ENCODE data around the gene CFAP251.
A peak's percentile ranks its signal among the peaks of the same experiment; 100 is the strongest.

CFAP251 gene

DNA sequence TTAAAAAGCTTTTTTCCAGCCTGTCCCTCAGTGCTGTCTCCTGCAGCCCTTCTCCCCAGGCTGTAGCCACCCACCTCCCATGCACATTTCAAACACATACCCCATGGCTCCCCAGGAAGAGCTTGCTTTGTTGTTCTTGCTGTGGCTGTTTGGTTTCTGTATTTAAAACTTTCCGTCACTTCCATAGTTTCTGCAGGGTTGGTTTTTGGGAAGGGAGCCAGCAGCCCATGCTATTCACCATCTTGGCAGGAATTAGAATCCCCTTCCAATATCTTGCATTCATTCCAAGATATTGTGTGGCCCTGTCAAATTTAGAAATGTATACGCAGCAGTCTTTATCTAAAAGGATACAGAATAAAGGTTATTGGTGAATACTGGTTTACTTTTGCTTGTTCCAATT, 29.6 kb downstream of the CFAP251 start:
- no peak for DNase-seq

DNA sequence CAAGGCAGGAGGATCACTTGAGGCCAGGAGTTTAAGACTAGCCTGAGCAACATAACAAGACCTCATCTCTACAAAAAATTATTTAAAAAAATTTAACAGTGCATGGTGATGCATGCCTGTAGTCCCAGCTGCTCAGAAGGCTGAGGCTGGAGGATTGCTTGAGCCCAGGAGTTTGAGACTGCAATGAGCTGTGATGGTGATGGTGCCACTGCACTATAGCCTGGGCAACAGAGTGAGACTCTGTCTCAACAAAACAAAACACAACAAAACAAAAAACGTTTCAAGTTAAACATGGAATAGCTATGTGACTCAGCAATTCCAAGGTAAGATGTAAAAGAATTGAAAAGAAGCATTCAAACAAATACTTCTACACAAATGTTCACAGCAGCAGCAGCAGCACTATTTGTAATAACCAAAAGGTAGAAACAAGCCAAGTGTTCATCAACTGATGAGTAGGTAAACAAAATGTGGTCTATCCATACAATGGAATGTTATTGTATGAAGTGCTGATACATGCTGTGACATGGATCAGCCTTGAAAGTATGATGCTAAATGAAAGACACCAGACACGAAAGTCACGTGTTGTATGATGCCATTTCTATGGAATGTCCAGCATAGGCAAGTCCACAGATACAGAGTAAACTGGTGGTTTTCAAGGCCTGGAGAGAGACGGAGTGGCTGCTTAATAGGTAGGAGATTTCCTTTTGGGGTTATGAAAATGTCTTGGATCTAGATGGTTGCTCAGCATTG, 31.4 kb downstream of the CFAP251 start:
- no peak for DNase-seq

DNA sequence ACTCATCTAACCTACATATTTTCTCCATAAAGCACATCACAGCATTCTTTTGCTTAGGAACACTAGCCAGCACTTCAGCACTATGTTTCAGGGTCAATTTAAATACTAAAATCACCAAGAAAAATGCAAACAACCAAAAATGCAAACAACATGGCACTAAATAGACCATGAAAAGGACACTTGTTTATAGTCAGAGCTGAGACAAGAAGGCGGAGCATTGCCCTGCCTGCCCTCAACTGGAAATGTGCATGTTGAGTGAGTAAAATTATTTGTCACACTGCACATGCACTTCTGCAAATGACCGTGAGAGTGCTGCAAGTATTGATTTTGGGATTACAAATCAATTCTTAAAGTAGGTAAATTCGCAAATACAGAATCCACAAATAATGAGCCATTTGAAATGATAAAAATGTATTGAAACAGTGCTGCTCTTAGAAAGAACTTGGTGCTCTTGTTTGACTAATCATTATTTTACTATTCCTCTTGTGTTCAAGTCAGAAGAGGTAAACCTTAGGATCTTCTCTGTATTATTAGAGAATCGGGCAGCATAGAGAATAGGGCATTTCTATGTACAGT, 34.8 kb downstream of the CFAP251 start:
- no peak for DNase-seq

DNA sequence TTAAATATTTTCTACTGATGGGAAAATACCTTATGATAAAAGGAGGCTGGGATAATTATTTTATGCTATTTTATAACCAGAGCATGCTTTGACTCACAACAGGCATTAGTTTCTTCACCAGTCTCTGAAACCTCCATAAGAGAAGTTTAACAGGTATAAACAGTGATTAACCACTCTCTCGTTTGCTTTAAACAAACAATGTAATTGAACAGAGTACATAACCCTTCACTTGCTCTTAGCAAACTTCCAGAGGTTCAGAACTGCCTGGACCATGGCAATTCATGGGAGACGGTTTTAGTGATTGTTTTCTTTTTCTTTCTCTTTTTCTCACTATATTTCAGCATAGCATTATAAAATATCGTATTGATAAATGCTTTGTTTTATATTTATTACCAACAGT, 35.3 kb downstream of the CFAP251 start:
- DNase-seq = no peak

DNA sequence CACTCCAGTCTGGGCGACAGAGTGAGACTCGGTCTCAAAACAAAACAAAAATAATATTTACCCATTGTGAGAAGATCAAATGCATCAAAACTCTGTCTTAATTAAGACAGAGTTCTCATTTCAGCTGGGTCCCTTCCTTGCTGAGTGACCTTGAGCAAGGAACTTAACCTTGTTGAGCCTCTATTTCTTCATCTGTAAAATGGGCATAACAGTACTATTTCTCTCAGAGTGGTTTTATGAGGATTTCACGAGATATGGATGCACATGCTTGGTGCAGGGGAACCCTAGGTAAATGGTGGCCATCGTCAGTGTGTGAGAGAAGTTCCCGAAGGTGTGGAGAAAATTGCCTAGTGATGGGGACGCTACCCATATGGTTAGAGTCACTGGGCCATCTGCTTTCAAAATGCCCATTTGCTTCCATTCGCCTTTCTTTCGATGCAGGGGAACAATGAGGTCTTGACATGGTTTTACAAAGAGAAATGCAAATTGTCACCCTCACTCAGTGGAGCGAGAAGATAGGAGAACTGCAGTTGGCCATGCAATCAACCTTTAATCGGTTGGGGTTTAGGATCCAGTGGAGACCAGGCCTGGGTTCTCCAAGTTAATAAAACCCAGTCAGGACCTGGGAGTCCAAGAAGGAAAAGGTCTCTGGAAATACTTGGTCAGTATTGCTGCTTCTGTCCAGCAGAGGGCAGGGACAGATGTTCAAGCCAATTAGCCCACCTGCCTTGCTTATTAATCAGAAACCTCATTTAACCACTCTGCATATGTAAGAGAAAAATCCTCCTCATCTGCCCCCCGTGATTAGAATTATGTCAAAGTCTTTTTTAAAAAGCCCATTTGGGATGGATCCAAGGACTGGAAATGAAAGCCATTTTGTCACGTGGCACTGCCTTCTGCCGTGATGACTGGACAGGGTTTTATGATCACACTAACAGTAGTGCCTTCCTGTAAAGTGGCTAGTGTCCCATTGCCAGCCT, 37.2 kb downstream of the CFAP251 start:
- peak; percentile 4 for DNase-seq

DNA sequence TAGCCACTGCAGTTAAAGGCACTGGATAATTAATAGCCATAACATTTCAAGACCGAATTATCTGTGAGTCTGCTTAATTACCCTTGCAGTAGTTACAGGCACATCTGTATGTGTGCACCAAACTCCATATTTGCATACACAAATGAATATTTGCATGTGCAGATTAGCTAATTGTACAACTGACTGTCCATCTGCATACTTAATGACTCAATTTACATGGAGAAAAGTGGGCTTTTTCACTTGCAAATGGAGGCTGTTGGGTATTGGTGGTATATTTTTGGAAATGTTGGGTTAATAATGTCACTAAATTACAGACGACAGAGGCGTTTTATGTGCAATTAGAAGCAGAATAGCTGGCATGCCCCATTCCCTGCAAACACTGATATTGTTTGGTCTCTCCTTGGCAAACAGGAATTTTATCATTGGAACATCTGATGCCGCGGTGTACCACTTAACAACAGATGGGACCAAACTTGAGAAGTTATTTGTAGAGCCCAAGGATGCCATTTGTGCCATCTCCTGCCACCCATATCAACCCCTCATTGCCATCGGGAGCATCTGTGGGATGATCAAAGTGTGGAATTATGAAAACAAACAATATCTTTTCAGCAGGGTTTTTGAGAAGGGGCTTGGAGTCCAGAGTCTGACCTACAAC, 39.6 kb downstream of the CFAP251 start:
- DNase-seq = no peak

DNA sequence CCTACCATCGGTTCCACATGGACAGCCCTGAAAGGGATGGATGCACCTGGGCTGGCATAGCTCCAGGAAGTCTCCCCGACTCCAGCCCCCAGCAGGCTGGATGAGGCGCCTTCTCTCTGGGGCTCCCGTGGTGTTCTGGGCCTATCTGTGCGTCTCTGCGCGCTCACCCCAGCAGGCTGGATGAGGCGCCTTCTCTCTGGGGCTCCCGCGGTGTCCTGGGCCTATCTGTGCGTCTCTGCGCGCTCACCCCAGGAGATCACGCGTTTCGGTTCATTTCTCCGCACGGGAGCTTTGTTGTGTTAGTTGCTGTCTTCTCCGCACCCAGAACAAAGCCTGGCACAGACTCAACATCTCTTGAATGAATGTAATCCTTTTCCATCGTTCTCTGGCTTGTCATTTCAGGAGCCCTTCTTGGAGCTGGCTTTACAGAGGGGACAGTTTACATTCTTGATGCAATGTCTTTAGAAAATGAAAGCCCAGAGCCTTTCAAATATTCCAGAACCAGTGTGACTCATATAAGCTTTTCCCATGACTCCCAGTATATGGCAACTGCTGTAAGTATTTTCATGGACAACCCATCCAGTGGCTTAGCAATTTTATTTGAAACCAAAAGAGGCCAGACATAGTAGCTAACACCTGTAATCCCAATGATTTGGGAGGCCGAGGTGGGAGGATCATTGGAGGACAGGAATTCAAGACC, 40.3 kb downstream of the CFAP251 start:
- no peak for DNase-seq

DNA sequence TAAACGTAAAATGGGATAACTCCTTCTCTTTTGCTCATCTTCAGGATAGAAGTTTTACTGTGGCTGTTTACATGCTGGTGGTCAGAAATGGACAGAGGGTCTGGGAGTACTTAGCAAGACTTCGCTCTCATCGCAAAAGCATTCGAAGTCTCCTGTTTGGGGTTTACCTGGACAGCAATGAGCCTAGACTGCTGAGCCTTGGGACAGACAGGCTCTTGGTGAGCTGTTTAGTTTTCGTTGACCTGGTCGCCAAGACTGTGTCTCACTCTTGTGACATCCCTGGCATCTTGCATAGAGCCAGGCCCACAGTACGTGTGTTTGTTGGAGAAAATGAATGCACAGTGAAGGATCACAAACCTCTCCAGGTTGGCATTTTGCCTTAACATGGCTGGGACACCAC, 42.1 kb downstream of the CFAP251 start:
- no peak for DNase-seq

DNA sequence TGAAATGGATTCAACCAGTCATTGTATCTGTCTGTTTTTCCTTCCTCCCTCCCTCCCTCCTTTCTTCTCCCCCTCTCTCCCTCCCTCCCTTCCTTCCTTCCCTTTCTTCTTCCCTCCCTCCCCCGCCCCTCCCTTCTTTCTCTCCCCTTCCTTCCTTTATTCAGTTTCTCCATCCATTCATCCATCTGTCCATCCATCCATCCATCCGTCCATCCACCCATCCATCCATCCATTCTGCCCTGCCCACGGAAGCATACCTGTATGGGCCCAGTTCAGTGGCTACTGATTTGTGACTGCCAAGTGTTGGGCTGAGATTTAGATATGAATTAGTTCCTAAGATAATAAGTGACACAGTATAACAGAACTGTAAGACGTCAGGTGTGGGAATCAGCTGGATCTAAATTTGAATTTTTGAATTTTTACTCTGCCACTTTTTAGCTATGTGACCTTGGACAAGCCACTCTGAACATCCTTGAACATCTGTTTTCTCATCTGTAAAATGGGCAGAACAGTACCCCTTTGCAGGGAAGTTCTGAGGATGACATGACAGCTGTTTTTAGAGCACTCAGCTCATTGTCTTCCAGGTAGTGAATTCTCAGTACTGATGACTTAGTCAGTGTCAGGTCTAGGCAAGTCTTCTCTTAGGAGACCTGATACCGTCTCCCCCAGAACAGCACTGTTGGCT, 42.9 kb downstream of the CFAP251 start:
- DNase-seq = no peak

DNA sequence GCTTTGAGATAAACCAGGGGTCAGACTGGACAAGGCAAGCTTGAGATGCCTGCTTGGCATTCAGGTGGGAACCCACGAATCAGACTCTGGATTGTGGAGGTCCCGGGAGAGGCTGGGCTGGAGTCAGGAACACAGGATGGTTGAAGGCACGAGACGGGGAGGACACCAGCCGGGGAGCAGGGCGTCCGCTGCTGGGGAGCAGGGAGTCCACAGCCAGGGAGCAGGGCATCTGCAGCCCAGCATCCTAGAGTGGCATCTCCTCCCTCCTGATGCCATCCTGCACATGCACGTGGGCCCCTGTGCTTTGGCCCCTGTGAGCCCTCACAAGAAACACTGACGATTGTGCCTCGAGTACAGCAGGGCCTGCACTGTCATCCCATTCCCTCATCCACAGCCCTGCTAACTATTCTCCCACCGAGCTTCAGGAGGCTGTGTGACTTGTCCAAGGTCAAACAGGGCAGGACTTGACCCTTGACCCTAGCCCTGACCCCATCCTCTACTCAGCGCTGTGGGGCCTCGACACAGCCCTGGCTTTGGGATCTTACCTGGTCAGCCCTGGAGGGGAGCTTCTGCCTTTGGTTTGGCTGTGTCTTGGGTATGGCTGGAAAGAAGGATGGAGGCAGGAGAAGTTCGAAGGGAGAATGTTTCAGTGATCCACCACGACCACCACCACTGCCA, 45.1 kb downstream of the CFAP251 start:
- no peak for DNase-seq

DNA sequence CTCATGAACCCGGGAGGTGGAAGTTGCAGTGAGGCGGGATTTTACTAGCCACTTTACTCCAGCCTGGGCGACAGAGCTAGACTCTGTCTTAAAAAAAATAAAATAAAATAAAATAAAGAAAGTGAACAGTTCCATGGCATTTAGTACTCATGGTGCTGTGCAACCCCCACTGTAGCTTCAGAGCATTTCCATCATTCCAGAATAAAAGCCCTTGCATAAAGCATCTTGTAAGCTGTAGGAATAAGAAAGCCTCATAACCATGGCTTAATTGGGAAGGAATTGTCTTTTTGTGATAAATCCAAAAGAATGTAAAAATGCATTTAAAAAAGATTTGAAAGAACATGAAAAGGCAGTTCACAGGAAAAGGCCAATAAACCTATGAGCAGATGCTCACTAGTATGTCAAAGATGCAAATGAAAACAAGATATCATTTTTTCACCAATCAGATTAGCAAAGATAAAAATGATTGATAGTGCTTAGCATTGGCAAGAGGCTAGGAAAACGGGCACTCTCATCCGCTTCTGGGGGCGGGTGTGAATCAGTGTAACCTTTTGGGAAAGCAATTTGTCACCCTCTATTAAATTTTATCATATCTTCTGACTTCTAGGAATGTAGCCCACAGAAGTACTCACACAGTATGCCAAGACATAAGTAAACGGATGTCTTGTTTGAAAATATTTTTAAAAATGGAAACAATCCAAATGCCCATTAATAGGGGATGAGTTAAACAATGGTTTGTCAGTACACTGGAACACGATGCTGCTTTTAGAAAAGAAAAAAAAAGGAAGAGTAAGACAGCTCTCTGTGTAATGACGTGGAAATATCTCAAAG, 46.6 kb downstream of the CFAP251 start:
- DNase-seq = no peak

DNA sequence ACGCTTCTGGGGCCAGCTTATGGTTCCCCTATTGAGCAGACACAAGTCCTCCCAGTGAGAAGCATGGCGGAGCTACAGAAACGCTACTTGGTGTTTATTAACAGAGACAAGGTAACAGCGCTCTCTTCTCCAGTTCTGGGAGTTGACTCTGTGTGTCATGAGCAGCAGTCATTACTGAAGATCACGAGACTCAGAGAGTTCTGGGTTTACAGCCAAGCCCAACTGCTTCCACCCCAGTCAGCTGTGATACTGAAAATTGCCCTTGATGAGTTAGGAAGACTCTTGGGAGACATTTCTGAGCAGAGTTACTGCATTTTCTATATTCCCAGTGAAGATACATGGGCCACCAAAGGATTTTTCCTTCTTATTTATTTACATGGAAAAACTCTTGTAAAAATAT, 48.6 kb downstream of the CFAP251 start:
- no peak for DNase-seq

DNA sequence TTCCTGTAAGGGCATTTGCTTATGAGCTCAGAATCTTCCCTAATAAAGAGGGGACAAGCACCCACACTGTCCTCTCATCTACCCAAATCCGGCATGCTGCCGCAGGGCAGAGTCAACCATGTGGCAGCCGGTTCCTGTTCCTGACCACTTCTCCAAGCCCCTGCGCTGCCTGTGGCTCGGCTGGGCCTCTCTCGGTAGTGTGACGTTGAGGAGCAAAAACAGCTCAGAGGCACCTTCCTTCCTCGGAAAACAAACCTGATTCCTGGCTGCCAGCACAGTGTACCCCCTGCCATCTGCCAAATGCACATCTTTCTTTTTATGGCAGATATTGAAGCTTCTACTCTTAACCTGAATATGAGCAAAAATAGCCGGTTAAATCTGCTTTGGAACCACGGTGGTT, 50.5 kb downstream of the CFAP251 start:
- DNase-seq = peak; percentile 22

DNA sequence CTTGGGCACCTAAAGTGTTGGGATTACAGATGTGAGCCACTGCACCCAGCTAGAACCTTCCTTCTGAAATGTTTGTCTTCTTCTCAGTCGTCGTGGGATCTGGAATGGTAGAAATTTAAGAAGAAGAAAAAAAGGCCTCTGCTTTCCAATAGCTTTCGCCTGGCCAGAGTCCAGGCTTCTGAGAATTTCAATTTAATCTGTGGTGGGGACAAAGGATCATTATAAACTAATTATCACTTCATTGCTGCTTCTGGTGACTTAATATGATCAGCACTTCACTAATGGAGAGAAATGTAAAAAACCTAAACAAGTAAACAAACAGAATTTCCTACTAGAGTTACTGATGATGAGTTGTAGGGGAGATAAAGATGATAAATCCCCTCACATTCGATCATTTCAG, 51.3 kb downstream of the CFAP251 start:
- DNase-seq = no peak

DNA sequence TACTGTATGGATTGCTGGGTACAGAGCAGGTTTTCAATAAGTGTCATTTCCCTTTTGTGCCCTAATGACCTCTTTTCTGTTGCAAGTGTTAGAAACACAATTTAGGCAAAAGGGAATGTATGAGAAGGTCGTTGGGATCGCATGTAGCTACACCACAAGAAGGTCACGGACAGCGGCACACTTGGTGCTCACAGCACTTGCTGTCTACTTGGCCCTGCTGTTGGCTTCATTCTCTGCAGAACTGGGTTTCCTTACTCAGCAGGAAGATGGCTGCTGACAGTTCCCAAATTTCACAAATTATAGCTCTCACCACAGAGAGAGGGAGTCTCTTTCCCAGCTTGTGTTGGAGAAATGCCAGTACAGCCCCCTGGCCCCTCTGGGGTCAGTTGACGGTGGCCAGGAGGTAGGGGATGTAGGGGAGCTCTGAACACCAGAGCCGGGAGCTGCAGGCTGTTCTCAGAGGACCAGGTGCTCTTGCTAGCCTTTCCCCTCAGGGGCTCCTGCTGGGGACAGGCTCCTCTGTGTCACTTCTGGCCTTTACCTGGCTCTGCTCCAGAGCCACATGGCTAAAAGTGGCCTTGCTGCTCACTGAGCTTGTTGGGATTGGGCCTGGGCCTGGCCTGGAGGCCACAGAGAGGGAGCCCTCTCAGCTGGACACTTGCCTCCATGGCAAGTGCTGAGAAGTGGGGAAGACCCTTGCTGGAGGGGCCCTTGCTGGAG, 52.3 kb downstream of the CFAP251 start:
- no peak for DNase-seq

DNA sequence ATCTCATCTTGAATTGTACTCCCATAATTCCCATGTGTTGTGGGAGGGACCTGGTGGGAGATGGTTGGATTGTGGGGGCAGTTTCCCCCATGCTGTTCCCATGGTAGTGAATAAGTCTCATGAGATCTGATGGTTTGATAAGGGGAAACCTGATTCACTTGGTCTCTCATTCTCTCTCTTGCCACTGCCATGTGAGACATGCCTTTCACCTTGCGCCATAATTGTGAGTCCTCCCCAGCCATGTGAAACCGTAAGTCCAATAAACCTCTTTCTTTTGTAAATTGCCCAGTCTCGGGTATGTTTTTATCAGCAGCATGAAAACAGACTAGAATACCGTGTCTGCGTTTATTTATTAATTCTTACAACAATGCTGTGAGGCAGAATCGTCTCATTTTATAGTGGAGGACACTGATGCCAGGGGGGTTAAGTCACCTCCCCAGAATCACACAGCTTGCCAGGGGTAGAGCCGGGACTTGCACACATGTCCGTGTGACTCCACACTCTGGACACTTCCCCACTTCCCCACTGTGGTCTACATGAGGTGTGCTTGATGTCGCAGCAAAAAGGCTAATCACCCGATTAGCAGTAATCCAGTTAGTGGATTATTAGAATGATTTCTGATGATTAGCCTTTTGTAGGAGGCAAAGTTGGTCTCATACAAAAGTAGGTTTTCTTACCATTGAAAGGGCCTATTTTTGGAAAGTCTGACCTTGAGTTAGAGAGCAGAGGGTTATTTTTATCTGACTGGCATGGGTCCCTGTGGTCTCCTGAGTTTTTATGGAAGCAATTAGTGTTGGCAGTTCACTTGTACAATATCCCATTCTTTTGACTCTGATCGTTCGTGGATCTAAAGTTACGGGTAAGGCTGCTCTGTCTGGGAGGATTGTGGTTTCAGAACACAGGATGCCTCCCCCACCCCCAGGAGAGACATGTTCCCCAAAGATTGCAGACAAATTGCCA, 55.9 kb downstream of the CFAP251 start:
- no peak for DNase-seq

DNA sequence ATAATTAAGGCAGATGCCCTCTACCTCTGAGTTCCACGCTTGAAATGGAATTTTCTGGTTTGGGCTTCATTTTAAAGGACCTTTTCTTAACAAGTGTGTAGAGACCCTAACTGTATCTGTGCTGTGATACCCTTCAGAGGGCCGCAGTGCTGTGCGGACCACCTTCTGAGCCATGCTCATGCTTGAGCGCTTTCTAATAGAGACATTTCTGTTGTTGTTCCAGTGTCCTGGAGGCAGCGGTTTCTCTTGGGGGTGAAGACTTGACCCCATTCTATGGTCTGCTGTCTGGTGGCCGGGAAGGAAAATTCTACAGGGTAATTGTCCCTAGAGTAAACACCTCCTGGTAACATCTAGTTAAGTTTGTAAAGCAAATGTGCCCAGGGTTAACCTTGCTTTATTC, 56.6 kb downstream of the CFAP251 start:
- no peak for DNase-seq

DNA sequence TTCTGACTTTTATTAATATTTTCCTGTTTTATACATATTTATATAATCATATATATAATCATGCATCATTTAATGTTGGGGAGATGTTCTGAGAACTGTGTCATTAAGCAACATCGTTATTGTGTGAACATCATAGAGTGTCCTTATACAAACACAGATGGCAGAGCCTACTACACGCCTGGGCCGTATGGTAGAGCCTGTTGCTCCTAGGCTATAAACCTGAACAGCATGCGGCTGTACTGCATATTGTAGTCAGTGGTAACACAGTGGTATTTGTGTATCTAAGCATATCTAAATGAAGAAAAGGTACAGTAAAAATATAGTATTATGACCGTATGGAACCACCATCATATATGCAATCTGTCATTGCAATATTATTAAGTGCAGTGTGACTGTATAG, 58.6 kb downstream of the CFAP251 start:
- no peak for DNase-seq

Measured in midbrain (tissue), 1 donor.